Smooth muscle cell of trachea (primary cell): ENCODE data around the gene DIAPH2. TPM values are rescaled to one million over a fixed set of nuclear protein-coding genes. Genes with fewer than 3 reads are reported as not detected.

Experiments used
- total RNA-seq: library from RNA; depleted of rRNA; stranded (reverse); fragments of >200 nt; gene quantifications from 2 replicates; pipeline ENCODE4 v1.2.1, GENCODE V29; 2014

The DIAPH2 gene
- total RNA-seq, result 20.3 and 25.6 TPM in 2 replicates

GRCh38 chrX:96684339-96685209 is at the start of gene DIAPH2:
Gene DIAPH2 (plus strand): TSS chrX:96684842.

GRCh38 chrX:96883608-96884007 is 199.0 kb downstream of the DIAPH2 start, which contains the start of gene RPA4:
Gene RPA4 (plus strand): TSS chrX:96883908. CDS start chrX:96884311, 403 bp downstream.

Other genes with a start within 250 kb of the DIAPH2 start
- gene RPA4, start 199.1 kb downstream of the DIAPH2 start, total RNA-seq, result 0.66 and 2.2 TPM in 2 replicates